IMR-90 (cell line): ENCODE results near the gene FAM120A. TPM values are rescaled to one million over a fixed set of nuclear protein-coding genes. Genes with fewer than 3 reads are reported as not detected.

Experiments used
- ATAC-seq: fragments of 200-7000 bp; cut with Tn5 transposase; 2 replicates; pipeline ENCODE4 v1.9.1; 2020; ENCODE audit warnings: low read depth, mild to moderate bottlenecking, moderate library complexity
- BruUV-seq: library from RNA; stranded (reverse); fragments of 400-500 nt; replicated peaks from 2 replicates; lab custom pipeline; 2021; lab: Mats Ljungman, UMichigan
- CTCF ChIA-PET: fragments of 300-600 bp; formaldehyde crosslinking; extraction: SDS; loops from one replicate; lab custom pipeline; 2021; ENCODE audit warnings: antibody characterized with exemption; lab: Yijun Ruan, JAX
- POLR2A ChIA-PET: fragments of 300-600 bp; sonication (Branson Sonifier 250); formaldehyde crosslinking; loops from one replicate; lab custom pipeline; 2022; ENCODE audit warnings: antibody characterized with exemption; ENCODE audit not compliant: unreplicated experiment; lab: Charles Lee
- DNase-seq: peaks from one replicate; pipeline ENCODE4 v3.0.0; 2013
- H2AFZ ChIP-seq: replicated peaks from 2 replicates; pipeline ENCODE3; 2013; ENCODE audit warnings: low read length, mild to moderate bottlenecking; ENCODE audit not compliant: poor library complexity
- H2AK5ac ChIP-seq: 2 replicates; pipeline ENCODE4 v1.6.1; 2013; ENCODE audit warnings: low read depth, low read length, inconsistent platforms
- H2AK9ac ChIP-seq: replicated peaks from 2 replicates; pipeline ENCODE3; 2013; ENCODE audit warnings: mild to moderate bottlenecking, low read depth, low read length, moderate library complexity; ENCODE audit not compliant: poor library complexity
- H2BK120ac ChIP-seq: 2 replicates; pipeline ENCODE4 v1.6.1; 2013; ENCODE audit warnings: low read depth, low read length, inconsistent platforms
- H2BK15ac ChIP-seq: 3 replicates; pipeline ENCODE4 v1.6.1; 2013; ENCODE audit warnings: low read depth, low read length, inconsistent platforms
- H2BK20ac ChIP-seq: 2 replicates; pipeline ENCODE4 v1.6.1; 2013; ENCODE audit warnings: low read depth, mild to moderate bottlenecking, inconsistent platforms, low read length, moderate library complexity
- H2BK5ac ChIP-seq: 2 replicates; pipeline ENCODE4 v1.6.1; 2013; ENCODE audit warnings: mild to moderate bottlenecking, low read depth, low read length, inconsistent platforms; ENCODE audit not compliant: poor library complexity, severe bottlenecking
- H3K14ac ChIP-seq: replicated peaks from 2 replicates; pipeline ENCODE4 v1.6.1; 2013; ENCODE audit warnings: low read depth, low read length, inconsistent platforms
- H3K18ac ChIP-seq: 2 replicates; pipeline ENCODE4 v1.6.1; 2013; ENCODE audit warnings: low read depth, low read length, control low read depth
- H3K23ac ChIP-seq: 2 replicates; pipeline ENCODE4 v1.6.1; 2013; ENCODE audit warnings: low read depth, low read length, inconsistent platforms
- H3K27ac ChIP-seq: 2 replicates; pipeline ENCODE4 v1.5.1; 2013; ENCODE audit warnings: mild to moderate bottlenecking, control low read depth, low read length; ENCODE audit not compliant: insufficient read depth
- H3K27me3 ChIP-seq: 2 replicates; pipeline ENCODE4 v1.6.1; 2013; ENCODE audit warnings: low read length; ENCODE audit not compliant: control insufficient read depth, insufficient read depth
- H3K36me3 ChIP-seq: 2 replicates; pipeline ENCODE4 v1.6.1; 2013; ENCODE audit warnings: low read length, mixed read lengths; ENCODE audit not compliant: control insufficient read depth, insufficient read depth
- H3K4ac ChIP-seq: 2 replicates; pipeline ENCODE4 v1.6.1; 2013; ENCODE audit warnings: low read depth, low read length, inconsistent platforms
- H3K4me1 ChIP-seq: 2 replicates; pipeline ENCODE4 v1.6.1; 2013; ENCODE audit warnings: low read length, mixed read lengths; ENCODE audit not compliant: control insufficient read depth, insufficient read depth
- H3K4me2 ChIP-seq: 2 replicates; pipeline ENCODE4 v1.6.1; 2013; ENCODE audit warnings: low read depth, mild to moderate bottlenecking, control low read depth, low read length, moderate library complexity
- H3K4me3 ChIP-seq: 2 replicates; pipeline ENCODE4 v1.5.1; 2013; ENCODE audit warnings: low read depth, mild to moderate bottlenecking, control low read depth, low read length, moderate library complexity; ENCODE audit not compliant: insufficient read depth
- H3K56ac ChIP-seq: 2 replicates; pipeline ENCODE4 v1.6.1; 2013; ENCODE audit warnings: low read length, inconsistent platforms; ENCODE audit not compliant: insufficient read depth; ENCODE audit errors: extremely low read depth
- H3K79me1 ChIP-seq, 2 experiments: 2 replicates each; pipeline ENCODE4 v1.6.1; 2013; ENCODE audit warnings: low read length in 2 of 2, inconsistent platforms in 1 of 2, low read depth in 1 of 2
- H3K9ac ChIP-seq: 2 replicates; pipeline ENCODE4 v1.6.1; 2013; ENCODE audit warnings: low read depth, low read length, control low read depth
- H3K9me1 ChIP-seq: 2 replicates; pipeline ENCODE4 v1.6.1; 2013; ENCODE audit warnings: low read length, inconsistent platforms; ENCODE audit not compliant: insufficient read depth
- H3K9me3 ChIP-seq: 2 replicates; pipeline ENCODE4 v1.6.1; 2013; ENCODE audit warnings: low read length; ENCODE audit not compliant: control insufficient read depth, insufficient read depth
- H4K20me1 ChIP-seq: 2 replicates; pipeline ENCODE4 v1.6.1; 2013; ENCODE audit warnings: low read length, inconsistent platforms; ENCODE audit not compliant: insufficient read depth
- H4K5ac ChIP-seq: 2 replicates; pipeline ENCODE4 v1.6.1; 2013; ENCODE audit warnings: mild to moderate bottlenecking, low read depth, low read length, control low read depth
- H4K8ac ChIP-seq, 2 experiments: 2 replicates each; pipeline ENCODE4 v1.6.1; 2013; ENCODE audit warnings: low read depth in 2 of 2, low read length in 2 of 2, control low read depth in 1 of 2, inconsistent platforms in 1 of 2
- H4K91ac ChIP-seq: 2 replicates; pipeline ENCODE4 v1.6.1; 2013; ENCODE audit warnings: low read depth, low read length, inconsistent platforms; ENCODE audit not compliant: insufficient read depth
- BHLHE40 ChIP-seq: fragments of 150-350 bp; IDR thresholded peaks from 2 replicates; pipeline ENCODE4 v1.6.1; 2016; ENCODE audit warnings: mild to moderate bottlenecking, low read depth, low read length
- CEBPB ChIP-seq: IDR thresholded peaks from 2 replicates; pipeline ENCODE4 v1.6.1; 2012; ENCODE audit warnings: low read depth, low read length, improper control_type of control experiment
- CHD1 ChIP-seq: IDR thresholded peaks from 2 replicates; pipeline ENCODE4 v1.6.1; 2012; ENCODE audit warnings: low read depth, low read length, improper control_type of control experiment
- FOS ChIP-seq: fragments of 150-350 bp; IDR thresholded peaks from 2 replicates; pipeline ENCODE4 v1.6.1; 2016; ENCODE audit warnings: low read depth, low read length
- MAFK ChIP-seq: IDR thresholded peaks from 2 replicates; pipeline ENCODE4 v1.6.1; 2012; ENCODE audit warnings: low read depth, low read length, improper control_type of control experiment
- MAZ ChIP-seq: IDR thresholded peaks from 2 replicates; pipeline ENCODE4 v1.6.1; 2012; ENCODE audit warnings: low read depth, mild to moderate bottlenecking, low read length, improper control_type of control experiment, moderate library complexity, borderline replicate concordance
- MXI1 ChIP-seq: IDR thresholded peaks from 2 replicates; pipeline ENCODE4 v1.6.1; 2012; ENCODE audit warnings: low read depth, mild to moderate bottlenecking, low read length, moderate library complexity, borderline replicate concordance
- RAD21 ChIP-seq: IDR thresholded peaks from 2 replicates; pipeline ENCODE4 v1.6.1; 2012; ENCODE audit warnings: low read length, improper control_type of control experiment
- RCOR1 ChIP-seq: IDR thresholded peaks from 2 replicates; pipeline ENCODE4 v1.6.1; 2012; ENCODE audit warnings: mild to moderate bottlenecking, low read length, improper control_type of control experiment; ENCODE audit not compliant: insufficient replicate concordance
- RFX5 ChIP-seq: IDR thresholded peaks from 2 replicates; pipeline ENCODE4 v1.8.0; 2012; ENCODE audit warnings: low read depth, mild to moderate bottlenecking, low read length, moderate library complexity
- SMC3 ChIP-seq: fragments of 150-350 bp; IDR thresholded peaks from 2 replicates; pipeline ENCODE4 v1.6.1; 2016; ENCODE audit warnings: low read depth, mild to moderate bottlenecking, antibody characterized with exemption, low read length, moderate library complexity
- WGBS, 2 experiments: methylation state at CpG; one replicate each; pipeline versions ENCODE4 v1.1.5 to v1.1.7; 2013; ENCODE audit warnings: missing lambda C conversion rate in 2 of 2; ENCODE audit not compliant: insufficient read length in 1 of 2; ENCODE audit errors: extremely low coverage in 2 of 2; 5-methylcytosine and 5-hydroxymethylcytosine counted together
- dilution Hi-C: fragments of 300-500 bp; cut with HindIII; formaldehyde crosslinking; loops from one replicate; pipeline ENCODE4 v1.14.3; 2018; ENCODE audit warnings: low sequenced_read_pairs; ENCODE audit not compliant: unreplicated experiment
- in situ Hi-C: fragments of 300-500 bp; cut with MboI; formaldehyde crosslinking; loops from 3 replicates; pipeline ENCODE4 v1.14.3; 2019; ENCODE audit warnings: low sequenced_read_pairs, inconsistent platforms, mixed read lengths
- intact Hi-C: fragments of 100-400 bp; cut with micrococcal nuclease; formaldehyde crosslinking; loops from 2 replicates; pipeline ENCODE4 v1.10.0; 2022
- polyA plus RNA-seq, 3 experiments: library from polyadenylated mRNA; depleted of rRNA; stranded (reverse); fragments of >200 nt; gene quantifications; 2 replicates each; pipeline ENCODE4 v1.2.3, GENCODE V29; 2012; ENCODE audit warnings: low replicate concordance in 1 of 3
- total RNA-seq: library from RNA; depleted of rRNA; stranded (reverse); fragments of >200 nt; gene quantifications from 2 replicates; pipeline ENCODE4 v1.2.3, GENCODE V29; 2012
- TF ChIP-seq, protein P1 (sequence below): fragments of 150-350 bp; IDR thresholded peaks from 2 replicates; pipeline ENCODE4 v1.6.1; 2017; ENCODE audit warnings: mild to moderate bottlenecking, antibody characterized with exemption, low read length, low read depth

FAM120A gene
- total and polyA plus RNA-seq, 2 of the 4 experiments (the other 2 are of a cell fraction), result 61.6 to 75.1 TPM

DNA sequence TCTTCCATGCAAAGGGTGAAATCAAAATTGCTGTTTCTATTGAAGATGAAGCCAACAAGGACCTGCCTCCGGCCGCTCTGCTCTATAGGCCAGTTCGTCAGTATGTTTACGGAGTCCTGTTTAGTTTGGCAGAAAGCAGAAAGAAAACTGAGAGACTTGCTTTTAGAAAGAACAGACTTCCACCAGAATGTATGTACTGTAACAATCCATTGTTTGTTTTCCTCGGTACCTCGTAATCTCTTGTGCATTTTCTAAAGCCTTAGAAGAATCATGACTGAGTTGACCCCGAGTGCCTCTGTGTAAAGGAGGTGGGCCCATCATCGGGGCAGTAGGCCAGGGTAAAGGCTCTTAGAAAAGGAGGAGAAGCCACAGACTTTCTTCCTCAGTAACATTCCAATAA lies 80.7 kb downstream of the FAM120A start:
- Histone ChIP-seq H3K18ac (no peak overlapping the region), H4K8ac (no peak overlapping the region), H4K91ac (no peak overlapping the region), H4K5ac (no peak overlapping the region), H3K4me2 (no peak overlapping the region), H4K20me1 (0 out of 2 replicates have a peak, but pooled peaks cover 13% of the 10 kb centered on the region), H3K56ac (no peak overlapping the region), H3K4me1 (no peaks in the 10 kb centered on the region), H2AFZ (no peak overlapping the region), H3K4ac (no peak overlapping the region), H3K9ac (no peak overlapping the region), H3K23ac (no peak overlapping the region), H2BK5ac (no peak overlapping the region), H3K14ac (no peak overlapping the region), H3K27ac (no peak overlapping the region), H3K4me3 (no peak overlapping the region), H2AK9ac (no peak overlapping the region), H3K9me1 (peaks cover 11% of the 10 kb centered on the region), H2BK120ac (no peak overlapping the region), H2AK5ac (no peak overlapping the region), H3K9me3 (no peaks in the 10 kb centered on the region), H3K27me3 (no peaks in the 10 kb centered on the region), H3K36me3 (peaks cover 37% of the 10 kb centered on the region), H2BK15ac (no peak overlapping the region), H3K79me1 (peaks cover 30 to 33% of the 10 kb centered on the region in 2 experiments), H2BK20ac (no peak overlapping the region)
- POLR2A ChIA-PET, result no interaction called here
- no peak for DNase-seq
- dilution Hi-C loops, result no loop called here
- TF ChIP-seq MAFK (no peak), CHD1 (no peak), MXI1 (no peak), RCOR1 (no peak), MAZ (no peak), RFX5 (no peak), CEBPB (no peak), SMC3 (no peak), RAD21 (no peak), FOS (no peak), BHLHE40 (no peak)
- TF ChIP-seq, protein P1, sequence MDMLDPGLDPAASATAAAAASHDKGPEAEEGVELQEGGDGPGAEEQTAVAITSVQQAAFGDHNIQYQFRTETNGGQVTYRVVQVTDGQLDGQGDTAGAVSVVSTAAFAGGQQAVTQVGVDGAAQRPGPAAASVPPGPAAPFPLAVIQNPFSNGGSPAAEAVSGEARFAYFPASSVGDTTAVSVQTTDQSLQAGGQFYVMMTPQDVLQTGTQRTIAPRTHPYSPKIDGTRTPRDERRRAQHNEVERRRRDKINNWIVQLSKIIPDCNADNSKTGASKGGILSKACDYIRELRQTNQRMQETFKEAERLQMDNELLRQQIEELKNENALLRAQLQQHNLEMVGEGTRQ, result no peak
- WGBS, 2 experiments, result no CpG with 5 or more reads among the region's 8 CpGs
- in situ Hi-C loops, result no loop called here
- no TSS peak for BruUV-seq
- no peak for ATAC-seq
- CTCF ChIA-PET, result no interaction called here
- intact Hi-C loops, result no loop called here
